ENCODE data around the gene CIDEB.

GRCh38 chr14:24324024-24324423 lies 16.2 kb upstream of the CIDEB start:
- TF ChIP-seq CEBPB (IDR thresholded peaks at IDR 0.05; ENCODE audit: low read depth, low read length) (no peak), CTCF (conservative IDR thresholded peaks at IDR 0.05; ENCODE audit: low read depth, low read length) (no peak), ELK1 (IDR thresholded peaks at IDR 0.05; ENCODE audit: borderline replicate concordance, low read depth, low read length) (no peak), USF2 (IDR thresholded peaks at IDR 0.05; ENCODE audit: low read depth, low read length) (no peak), POLR2A (IDR thresholded peaks at IDR 0.05; ENCODE audit: low read depth, low read length) (no peak), RAD21 (IDR thresholded peaks at IDR 0.05; ENCODE audit: low read length) (no peak), CHD1 (IDR thresholded peaks at IDR 0.05; ENCODE audit: low read depth, low read length) (no peak), BHLHE40 (IDR thresholded peaks at IDR 0.05; ENCODE audit: low read depth, low read length) (no peak), NFE2L2 (IDR thresholded peaks at IDR 0.05; ENCODE audit: low read depth, low read length) (no peak), SMC3 (IDR thresholded peaks at IDR 0.05; ENCODE audit: low read depth, low read length) (no peak)
